Measurements from ENCODE around the gene TPP2.

Gene TPP2

GRCh38 chr13:102657630-102658029 is 60.8 kb downstream of the TPP2 start:
- POLR2A ChIA-PET (ENCODE audit: low non-redundant PET): no interaction called here
- CTCF ChIA-PET: no interaction called here

DNA sequence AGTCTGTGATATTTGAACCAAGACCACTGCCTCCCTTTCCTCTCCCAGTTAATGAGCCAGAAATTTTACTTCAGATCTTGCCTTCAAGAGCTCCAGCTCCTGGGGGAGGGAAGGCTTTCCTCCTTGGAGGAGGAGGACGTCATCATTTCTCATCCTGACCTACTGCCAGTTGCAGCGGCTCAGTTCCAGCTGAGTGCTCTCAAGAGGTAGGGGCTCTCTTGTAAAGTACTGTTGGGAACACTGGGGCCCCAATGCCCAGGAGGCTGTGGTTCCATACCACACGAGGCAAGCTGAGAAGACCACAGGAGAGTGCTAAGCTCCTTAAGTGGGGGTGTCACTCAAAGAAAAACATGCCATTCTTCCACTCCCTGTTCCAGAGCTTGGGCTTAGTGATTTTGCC is 61.9 kb downstream of the TPP2 start:
- TF ChIP-seq, protein P1, sequence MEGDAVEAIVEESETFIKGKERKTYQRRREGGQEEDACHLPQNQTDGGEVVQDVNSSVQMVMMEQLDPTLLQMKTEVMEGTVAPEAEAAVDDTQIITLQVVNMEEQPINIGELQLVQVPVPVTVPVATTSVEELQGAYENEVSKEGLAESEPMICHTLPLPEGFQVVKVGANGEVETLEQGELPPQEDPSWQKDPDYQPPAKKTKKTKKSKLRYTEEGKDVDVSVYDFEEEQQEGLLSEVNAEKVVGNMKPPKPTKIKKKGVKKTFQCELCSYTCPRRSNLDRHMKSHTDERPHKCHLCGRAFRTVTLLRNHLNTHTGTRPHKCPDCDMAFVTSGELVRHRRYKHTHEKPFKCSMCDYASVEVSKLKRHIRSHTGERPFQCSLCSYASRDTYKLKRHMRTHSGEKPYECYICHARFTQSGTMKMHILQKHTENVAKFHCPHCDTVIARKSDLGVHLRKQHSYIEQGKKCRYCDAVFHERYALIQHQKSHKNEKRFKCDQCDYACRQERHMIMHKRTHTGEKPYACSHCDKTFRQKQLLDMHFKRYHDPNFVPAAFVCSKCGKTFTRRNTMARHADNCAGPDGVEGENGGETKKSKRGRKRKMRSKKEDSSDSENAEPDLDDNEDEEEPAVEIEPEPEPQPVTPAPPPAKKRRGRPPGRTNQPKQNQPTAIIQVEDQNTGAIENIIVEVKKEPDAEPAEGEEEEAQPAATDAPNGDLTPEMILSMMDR (conservative IDR thresholded peaks at IDR 0.05; ENCODE audit: low read depth): no peak
- ChIA-PET POLR2A (ENCODE audit: low non-redundant PET) (no interaction called here), CTCF (interaction anchor here (0.7 kb wide), 2 partner anchors 30 to 106 kb away, joined by 3 to 5 read pairs; no protein-coding TSS in a partner anchor)
- no peak overlapping the region for H3K27ac ChIP-seq
- DNase-seq (ENCODE audit: low spot score): no peak

More at GRCh38 chr13:102657630-102658029, 60.8 kb downstream of the TPP2 start:
- TF ChIP-seq, protein P1 (conservative IDR thresholded peaks at IDR 0.05; ENCODE audit: low read depth): no peak
- DNase-seq (ENCODE audit: low spot score): no peak
- no peak overlapping the region for H3K27ac ChIP-seq

DNA sequence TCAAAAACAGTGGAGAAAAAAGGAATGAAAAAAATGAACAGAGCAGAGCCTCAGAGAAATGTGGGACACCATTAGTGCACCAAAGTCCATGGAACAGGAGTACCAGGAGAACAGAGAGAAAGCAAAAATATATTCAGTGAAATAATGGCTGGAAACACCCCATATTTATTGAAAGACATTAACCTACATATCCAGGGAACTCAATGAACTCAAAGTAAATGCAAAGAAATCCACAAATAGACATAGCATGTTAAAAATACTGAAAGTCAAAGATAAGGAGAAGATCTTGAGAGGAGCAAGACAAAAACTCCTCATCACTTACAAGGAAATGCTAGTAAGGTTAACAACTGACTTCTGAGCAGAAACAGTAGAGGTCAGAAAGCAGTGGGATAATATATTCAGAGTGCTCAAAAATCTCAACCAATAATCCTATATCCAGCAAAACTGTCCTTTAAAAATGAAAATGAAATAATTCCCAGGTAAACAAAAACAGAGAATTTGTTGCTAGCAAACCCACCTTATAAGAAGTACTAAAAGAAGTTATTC is 62.5 kb downstream of the TPP2 start:
- POLR2A ChIA-PET (ENCODE audit: low non-redundant PET): no interaction called here
- TF ChIP-seq, protein P1 (conservative IDR thresholded peaks at IDR 0.05; ENCODE audit: low read depth): no peak
- CTCF ChIA-PET: interaction anchor here (0.7 to 1.9 kb wide), 4 partner anchors 29 to 105 kb away, joined by 3 to 5 read pairs (median 4); no protein-coding TSS in a partner anchor
- no peak overlapping the region for H3K27ac ChIP-seq
- no peak for DNase-seq (ENCODE audit: low spot score)

GRCh38 chr13:102667023-102667422 is 70.2 kb downstream of the TPP2 start:
- CTCF ChIA-PET: interaction anchor here (0.7 kb wide), 1 partner anchor 162 kb away, joined by 3 read pairs; no protein-coding TSS in a partner anchor
- DNase-seq (ENCODE audit: low spot score): no peak
- POLR2A ChIA-PET (ENCODE audit: low non-redundant PET): no interaction called here
- TF ChIP-seq, protein P1 (conservative IDR thresholded peaks at IDR 0.05; ENCODE audit: low read depth): no peak
- no peak overlapping the region for H3K27ac ChIP-seq

GRCh38 chr13:102667911-102668310 is 71.1 kb downstream of the TPP2 start:
- CTCF ChIA-PET: no interaction called here
- no peak for DNase-seq (ENCODE audit: low spot score)
- H3K27ac ChIP-seq: no peak overlapping the region
- TF ChIP-seq, protein P1 (conservative IDR thresholded peaks at IDR 0.05; ENCODE audit: low read depth): no peak
- POLR2A ChIA-PET (ENCODE audit: low non-redundant PET): no interaction called here

- POLR2A ChIA-PET (ENCODE audit: low non-redundant PET): no interaction called here
- no peak for DNase-seq (ENCODE audit: low spot score)
- no peak overlapping the region for H3K27ac ChIP-seq
- TF ChIP-seq, protein P1 (conservative IDR thresholded peaks at IDR 0.05; ENCODE audit: low read depth): no peak
- CTCF ChIA-PET: no interaction called here
Observed at GRCh38 chr13:102670130-102670529, 73.3 kb downstream of the TPP2 start.

All from RWPE1 (cell line).